Measurements from ENCODE around the gene DIRAS3.
"Not testable (repeated sequence)": the region's sequence is repeated elsewhere in the genome, so short reads cannot be mapped to it uniquely, and the experiment has no call there.

Gene DIRAS3

DNA sequence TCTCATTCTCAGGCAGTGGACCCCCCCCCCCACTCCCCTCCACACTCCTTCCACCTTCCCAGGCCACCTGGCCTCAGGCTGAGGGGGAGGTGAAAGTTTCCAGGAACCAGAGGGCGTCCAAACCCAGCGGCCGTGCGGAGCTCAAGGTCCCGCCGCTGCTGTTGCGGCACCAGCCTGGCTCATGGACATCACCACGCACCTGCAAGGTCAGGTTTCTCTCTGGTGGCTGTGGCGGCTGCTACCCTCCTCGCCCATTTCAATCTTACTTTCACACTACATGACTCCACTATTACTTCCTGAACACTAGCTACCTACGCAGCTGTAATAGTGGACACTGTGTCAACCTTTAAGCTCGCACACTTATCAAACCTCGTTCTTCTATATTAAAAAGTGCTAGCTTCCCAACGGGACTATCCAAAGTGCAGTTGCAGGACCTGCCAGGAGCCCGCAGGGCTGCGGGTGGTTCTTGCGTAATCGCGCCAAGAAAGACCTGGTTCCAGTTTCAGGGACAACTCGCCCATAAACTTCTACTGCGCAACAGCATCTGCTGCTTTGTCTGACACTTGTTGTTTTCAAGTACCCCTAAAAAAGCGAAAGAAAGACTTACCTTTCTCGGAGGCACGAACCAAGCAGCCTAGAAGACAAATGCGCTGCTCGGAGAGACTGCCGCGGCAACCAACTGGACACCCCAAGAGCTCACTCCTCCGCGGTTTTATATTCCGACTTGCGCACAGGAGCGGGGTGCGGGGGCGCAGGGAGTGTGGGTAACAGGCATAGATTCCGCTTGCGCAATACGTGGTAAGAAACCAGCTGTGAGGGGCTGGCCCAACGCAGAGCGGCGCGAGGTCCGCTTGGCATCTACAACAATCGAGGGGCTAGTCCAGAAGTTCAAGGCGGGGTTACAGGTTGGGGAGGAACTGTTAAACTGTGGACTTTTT lies at the start of gene DIRAS3:
Gene DIRAS3, minus strand, starts transcription at position 687 of the 938 bp plus-strand sequence. CDS start 3,330 bp downstream, outside the sequence.
- DNase-seq: no peak

DNA sequence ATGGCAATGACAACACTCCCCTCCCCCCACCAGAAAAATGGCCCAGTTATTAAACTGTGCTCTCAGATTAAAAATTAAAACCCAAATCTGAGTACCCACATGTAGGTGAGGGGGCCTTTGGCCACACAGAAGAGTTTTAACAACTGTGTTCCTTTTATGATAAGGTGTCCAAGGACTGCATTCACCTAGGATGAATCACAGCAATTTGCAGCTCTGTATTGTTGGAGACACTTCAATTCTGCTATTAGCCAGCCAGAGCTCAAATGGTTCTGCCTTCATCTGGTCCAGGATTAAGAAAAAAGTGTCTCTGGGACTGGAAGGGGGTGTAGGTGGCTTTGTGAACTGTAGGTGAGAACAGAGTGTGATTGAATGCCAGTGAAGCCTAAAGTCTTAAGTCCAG lies 43.3 kb upstream of the DIRAS3 start:
- DNase-seq: no peak

- no peak for DNase-seq
Measured at GRCh38 chr1:68087184-68087583, 36.8 kb upstream of the DIRAS3 start.

DNA sequence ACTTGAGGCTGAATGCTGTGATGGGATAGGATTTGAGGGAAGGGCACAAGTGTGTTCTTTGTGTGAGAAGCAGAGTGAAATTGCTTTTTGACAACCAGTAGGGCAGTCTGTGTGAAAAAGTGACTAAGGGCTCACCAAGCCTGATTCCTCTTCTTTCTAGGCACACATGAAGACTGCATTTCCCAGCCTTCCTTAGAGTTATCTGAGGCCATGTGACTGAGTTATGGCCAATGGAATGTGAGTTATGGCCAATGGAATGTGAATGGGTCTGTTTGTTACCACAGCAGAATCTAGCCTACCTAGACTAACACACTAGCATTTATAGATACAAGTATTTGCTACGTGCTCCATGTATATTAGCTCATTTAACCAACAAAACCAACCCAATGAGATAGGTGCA lies 35.3 kb upstream of the DIRAS3 start:
- DNase-seq: no peak

- DNase-seq: no peak
Measured at GRCh38 chr1:68083686-68084085, 33.3 kb upstream of the DIRAS3 start.

DNA sequence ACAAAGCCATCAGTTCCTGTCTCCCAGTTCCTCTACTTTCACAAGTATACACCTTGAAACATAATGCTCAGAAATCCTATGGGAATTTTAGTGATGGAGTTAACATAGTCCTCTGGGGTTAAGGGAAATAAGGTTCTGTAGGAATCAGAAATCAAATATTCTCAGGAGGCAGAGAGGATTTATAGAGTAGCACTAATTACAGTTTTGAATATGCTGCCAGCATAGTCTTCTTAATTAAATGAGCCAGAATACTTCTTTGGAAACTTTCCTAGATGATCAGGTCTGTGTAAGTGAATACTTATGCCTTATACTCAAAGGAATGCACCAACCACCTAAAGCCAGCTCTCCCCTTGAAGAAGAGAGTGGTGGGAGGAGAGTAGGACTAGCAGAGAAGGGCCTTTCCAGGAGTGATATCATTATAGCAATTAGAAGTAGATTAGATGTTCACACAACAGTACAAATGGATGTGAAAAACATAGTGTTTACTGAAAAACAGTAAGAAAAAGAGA lies 31.4 kb upstream of the DIRAS3 start:
- DNase-seq: no peak

GRCh38 chr1:68078647-68079046 lies 28.2 kb upstream of the DIRAS3 start:
- DNase-seq: no peak

DNA sequence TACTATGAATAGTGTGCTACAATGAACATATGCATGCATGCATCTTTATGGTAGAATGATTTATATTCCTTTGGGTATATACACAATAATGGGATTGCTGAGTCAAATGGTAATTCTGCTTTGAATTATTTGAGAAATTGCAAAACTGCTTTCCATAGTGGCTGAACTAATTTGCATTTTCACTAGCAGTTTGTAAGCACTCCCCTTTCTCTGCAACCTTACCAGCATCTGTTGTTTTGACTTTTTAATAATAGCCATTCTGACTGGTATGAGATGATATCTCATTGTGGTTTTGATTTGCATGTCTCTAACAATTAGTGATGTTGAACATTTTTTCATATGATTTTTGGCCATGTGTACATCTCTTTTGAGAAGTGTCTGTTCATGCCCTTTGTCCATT lies 24.0 kb upstream of the DIRAS3 start:
- no peak for DNase-seq

DNA sequence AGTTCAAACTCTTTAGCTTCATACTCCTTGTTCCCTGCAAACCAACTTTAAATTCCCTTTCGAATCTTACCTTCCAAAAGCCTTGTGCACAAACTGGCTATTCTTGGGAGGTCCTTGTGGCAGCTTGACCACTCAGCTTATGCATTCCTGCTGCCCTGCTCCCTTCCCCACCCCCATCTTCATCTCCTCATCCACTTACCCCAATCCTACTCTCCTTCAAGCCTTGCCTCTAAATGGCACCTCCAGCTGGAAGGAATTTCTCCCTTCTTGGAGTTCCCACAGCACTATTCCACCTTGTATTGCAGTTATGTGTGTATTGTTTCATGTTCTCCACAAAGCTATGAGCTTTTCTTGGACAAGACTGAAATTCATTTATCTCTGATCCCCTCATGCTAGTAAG lies 15.3 kb upstream of the DIRAS3 start:
- no peak for DNase-seq

DNA sequence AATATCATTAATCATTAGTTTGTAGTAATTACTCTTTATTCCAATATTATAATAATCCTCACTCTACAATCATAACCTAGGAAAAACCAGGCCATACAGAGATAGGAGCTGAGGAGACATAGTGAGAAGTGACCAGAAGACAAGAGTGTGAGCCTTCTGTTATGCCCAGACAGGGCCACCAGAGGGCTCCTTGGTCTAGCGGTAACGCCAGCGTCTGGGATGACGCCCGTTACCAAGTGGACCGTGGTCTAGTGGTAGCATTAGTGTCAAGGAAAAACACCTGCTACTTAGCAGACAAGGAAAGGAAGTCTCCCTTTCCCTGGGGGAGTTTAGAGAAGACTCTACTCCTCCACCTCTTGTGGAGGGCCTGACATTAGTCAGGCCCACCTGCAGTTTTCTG lies 7.6 kb upstream of the DIRAS3 start:
- DNase-seq: not testable (repeated sequence)

DNA sequence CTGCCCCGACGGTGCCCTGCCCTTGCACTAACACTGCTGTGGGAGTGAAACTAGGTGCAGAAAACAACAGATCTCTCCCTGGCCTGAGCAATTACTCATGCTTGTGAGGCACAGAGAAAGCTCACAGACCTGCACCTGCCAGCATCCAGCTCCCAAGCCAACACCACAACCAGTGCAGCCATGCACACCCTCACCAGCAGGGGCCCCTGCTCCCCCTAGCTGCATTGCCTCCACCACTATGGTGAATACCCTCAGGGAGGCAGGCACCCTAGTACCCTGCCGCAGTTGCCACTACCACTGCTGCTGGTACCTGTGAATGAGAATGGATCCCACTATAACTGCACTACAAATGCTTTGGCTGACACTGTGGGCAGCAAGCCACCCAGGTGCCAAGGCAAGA lies 7.1 kb upstream of the DIRAS3 start:
- DNase-seq: no peak

GRCh38 chr1:68057050-68057449 lies 6.6 kb upstream of the DIRAS3 start:
- no peak for DNase-seq

DNA sequence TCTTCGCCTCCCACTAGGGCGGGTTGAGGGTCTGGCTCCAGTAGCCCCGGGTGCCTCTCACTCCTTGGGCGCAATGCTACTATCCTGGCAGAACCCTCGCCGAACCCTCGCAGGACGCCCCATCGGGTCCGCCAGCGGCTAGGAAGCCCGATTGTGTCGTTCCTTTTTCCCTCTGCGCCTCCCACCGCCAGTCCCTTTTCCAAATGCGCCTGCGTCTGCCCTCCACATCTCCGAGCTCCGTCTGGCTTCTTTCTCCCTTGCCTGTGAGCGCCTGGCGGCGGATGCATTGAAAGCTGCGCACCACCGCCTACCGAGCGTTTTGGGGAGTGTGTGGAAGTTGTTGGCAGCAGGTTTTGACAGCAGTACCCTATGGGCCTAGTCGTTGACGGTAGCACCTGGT lies 1.0 kb upstream of the DIRAS3 start:
- DNase-seq: no peak

DNA sequence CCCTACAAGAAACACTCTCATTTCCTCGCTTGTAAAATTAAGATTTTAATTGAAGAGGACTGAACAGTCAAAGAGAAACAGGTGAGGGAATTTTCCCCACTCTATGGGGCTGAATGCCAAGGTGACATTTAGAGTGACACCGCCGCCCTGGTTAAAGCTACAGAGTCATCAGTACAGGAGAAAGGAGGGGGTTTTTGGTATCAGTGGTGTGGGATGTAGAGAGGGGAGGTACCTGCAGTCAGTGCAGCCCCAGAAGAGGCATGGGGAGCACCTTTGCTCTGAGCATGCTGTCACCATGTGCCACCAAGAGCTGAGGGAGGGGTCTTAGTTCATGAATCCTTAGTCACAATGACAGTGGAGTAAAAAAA lies 2.8 kb downstream of the DIRAS3 start:
- DNase-seq: no peak

- no peak for DNase-seq
Measured at GRCh38 chr1:68046885-68047658, 3.4 kb downstream of the DIRAS3 start.

DNA sequence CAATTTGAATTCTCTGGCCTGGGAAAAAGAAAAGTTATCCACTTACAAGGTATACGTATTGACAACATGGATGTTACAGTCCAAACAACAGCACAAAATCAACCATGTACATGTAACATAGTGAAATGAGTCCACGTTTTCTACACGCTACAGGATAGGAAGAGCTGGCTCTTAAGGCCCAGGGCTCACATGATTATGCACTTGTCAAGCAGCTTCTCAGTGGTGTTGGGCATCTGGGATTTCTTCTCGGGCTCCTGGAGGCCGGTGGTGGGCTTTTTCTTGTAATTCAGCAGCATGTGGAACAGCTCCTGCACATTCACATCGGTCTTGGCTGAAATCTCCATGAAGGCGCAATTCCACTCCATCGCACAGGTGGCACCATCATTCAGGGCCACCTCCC lies 4.0 kb downstream of the DIRAS3 start:
- DNase-seq: no peak

- no peak for DNase-seq
Measured at GRCh38 chr1:68045511-68046180, 4.8 kb downstream of the DIRAS3 start.

DNA sequence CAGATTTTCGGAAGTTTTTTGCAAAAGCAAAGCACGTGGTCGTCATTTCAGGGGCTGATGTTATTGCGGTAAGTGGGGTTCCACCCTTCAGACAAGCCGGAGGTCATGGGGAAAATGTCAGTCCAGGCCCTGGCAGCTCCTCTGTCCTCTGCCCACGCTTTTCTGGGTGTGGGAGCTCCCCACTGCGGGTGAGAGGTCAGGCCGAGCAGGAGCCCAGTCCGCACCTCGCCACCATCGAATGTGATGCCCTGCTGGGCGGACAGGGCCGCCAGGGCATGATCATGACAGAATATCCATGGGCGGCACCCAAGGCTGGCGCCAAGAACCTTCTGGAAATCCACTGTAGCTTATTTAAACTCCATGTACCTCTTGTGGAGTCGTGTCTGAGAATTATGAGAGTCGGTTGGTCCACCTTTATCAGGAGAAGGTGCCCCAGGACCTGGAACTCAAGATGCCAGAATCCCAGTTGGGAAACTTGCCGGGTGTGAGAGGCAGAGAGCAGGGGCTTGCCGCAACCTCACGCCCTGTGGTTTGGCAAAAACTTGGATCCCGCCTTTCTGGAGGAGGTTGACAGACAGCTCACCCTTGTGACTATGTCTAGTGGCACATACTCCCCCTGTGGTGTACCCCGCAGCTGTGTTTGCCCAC lies 6.9 kb downstream of the DIRAS3 start:
- no peak for DNase-seq

DNA sequence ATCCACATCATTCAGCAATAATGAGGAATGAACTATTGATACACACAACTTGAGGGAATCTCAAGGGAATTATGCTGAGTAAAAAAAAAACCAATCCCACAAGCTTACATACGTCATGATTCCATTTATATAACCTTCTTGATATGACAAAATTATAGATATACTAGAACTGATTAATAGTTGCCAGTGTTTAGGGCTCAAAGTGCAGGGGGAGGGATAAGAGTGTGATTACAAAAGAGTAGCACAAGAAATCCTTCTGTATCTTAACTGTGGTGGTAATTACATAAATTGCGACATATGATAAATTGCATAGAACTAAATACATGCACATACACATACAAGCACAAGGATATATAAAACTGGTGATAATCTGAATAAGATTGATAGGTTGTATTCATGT lies 13.5 kb downstream of the DIRAS3 start:
- no peak for DNase-seq

DNA sequence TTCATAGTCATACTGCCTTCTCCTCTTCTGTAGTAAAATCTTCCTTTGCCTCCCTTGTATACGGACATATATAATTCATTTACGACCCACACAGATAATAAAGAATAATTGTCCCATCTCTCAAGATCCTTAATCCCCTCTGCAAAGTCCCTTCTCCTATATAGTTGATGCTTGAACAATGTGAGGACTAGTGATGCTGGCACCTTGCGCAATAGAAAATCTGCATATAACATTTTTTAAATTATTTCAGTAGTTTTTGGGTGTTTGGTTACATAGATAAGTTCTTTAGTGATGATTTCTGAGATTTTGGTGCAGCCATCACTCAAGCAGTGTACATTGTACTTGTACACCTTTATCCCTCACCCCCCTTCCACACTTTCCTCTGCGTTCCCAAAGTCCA lies 21.0 kb downstream of the DIRAS3 start:
- no peak for DNase-seq

GRCh38 chr1:68028566-68028965 lies 21.9 kb downstream of the DIRAS3 start:
- no peak for DNase-seq

GRCh38 chr1:68024635-68025338 lies 25.6 kb downstream of the DIRAS3 start:
- DNase-seq: no peak
